SK-N-SH (cell line): ENCODE data around the gene RFNG. TPM values are rescaled to one million over a fixed set of nuclear protein-coding genes. Genes with fewer than 3 reads are reported as not detected.
A peak's percentile ranks its signal among the peaks of the same experiment; 100 is the strongest.

Experiments
- CTCF ChIA-PET: fragments of 300-600, 350-600 bp; formaldehyde crosslinking; extraction: SDS; loops from one replicate; lab custom pipeline; 2021; lab: Yijun Ruan, JAX
- POLR2A ChIA-PET: fragments of 350-600 bp; sonication (Branson Sonifier 250); formaldehyde crosslinking; extraction: SDS; loops from one replicate; lab custom pipeline; 2020; ENCODE audit warnings: antibody characterized with exemption, inconsistent platforms; lab: Yijun Ruan, JAX
- DNase-seq: peaks from one replicate; pipeline ENCODE4 v3.0.0; 2012
- H2AFZ ChIP-seq: fragments of 200-600 bp; sonication (generic); 2 replicates; pipeline ENCODE4 v1.8.1; 2016; ENCODE audit warnings: antibody characterized with exemption, mild to moderate bottlenecking, low read depth
- H3F3A ChIP-seq: fragments of 200-600 bp; sonication (generic); replicated peaks from 2 replicates; pipeline ENCODE3; 2016; ENCODE audit warnings: antibody characterized with exemption, mild to moderate bottlenecking; ENCODE audit not compliant: insufficient read depth
- H3K27ac ChIP-seq, 2 experiments: fragments of 200-500 bp in 1 of 2; fragments of 200-600 bp in 1 of 2; sonication (Bioruptor generic) in 1 of 2; sonication (generic), shearing (Covaris generic) in 1 of 2; 2 replicates each; pipeline versions ENCODE4 v1.5.1 to v1.6.1; 2014 to 2016; ENCODE audit warnings: low read depth in 2 of 2, inconsistent platforms in 1 of 2, low read length in 1 of 2, mild to moderate bottlenecking in 1 of 2, mixed read lengths in 1 of 2
- H3K27me3 ChIP-seq: fragments of 200-600 bp; sonication (generic), shearing (Covaris generic); 2 replicates; pipeline ENCODE4 v1.6.1; 2016; ENCODE audit warnings: mixed run types; ENCODE audit not compliant: insufficient read depth
- H3K36me3 ChIP-seq, 2 experiments: fragments of 200-500 bp in 1 of 2; fragments of 200-600 bp in 1 of 2; sonication (Bioruptor generic) in 1 of 2; sonication (generic) in 1 of 2; replicated peaks in 1 of 2; 2 replicates each; pipeline versions ENCODE3 to v1.5.1; 2014 to 2016; ENCODE audit warnings: low read length in 1 of 2, mild to moderate bottlenecking in 1 of 2; ENCODE audit not compliant: insufficient read depth in 2 of 2, control insufficient read depth in 1 of 2
- H3K4me1 ChIP-seq, 2 experiments: fragments of 200-500 bp in 1 of 2; fragments of 200-600 bp in 1 of 2; sonication (Bioruptor generic) in 1 of 2; sonication (generic), shearing (Covaris generic) in 1 of 2; 2 replicates each; pipeline versions ENCODE4 v1.5.1 to v1.6.1; 2014 to 2016; ENCODE audit warnings: low read depth in 1 of 2, low read length in 1 of 2, mixed run types in 1 of 2; ENCODE audit not compliant: insufficient read depth in 2 of 2, control insufficient read depth in 1 of 2
- H3K4me2 ChIP-seq: fragments of 200-600 bp; sonication (generic), shearing (Covaris generic); 2 replicates; pipeline ENCODE4 v1.6.1; 2017; ENCODE audit warnings: mixed run types
- H3K4me3 ChIP-seq, 2 experiments: fragments of 200-500 bp in 1 of 2; fragments of 200-600 bp in 1 of 2; sonication (Bioruptor generic) in 1 of 2; sonication (generic), shearing (Covaris generic) in 1 of 2; 2 replicates each; pipeline versions ENCODE4 v1.5.1 to v1.8.1; 2014 to 2016; ENCODE audit warnings: low read depth in 2 of 2, inconsistent platforms in 1 of 2, low read length in 1 of 2, mild to moderate bottlenecking in 1 of 2, mixed read lengths in 1 of 2, moderate library complexity in 1 of 2
- H3K79me2 ChIP-seq: fragments of 200-600 bp; sonication (generic); 2 replicates; pipeline ENCODE4 v1.8.1; 2017; ENCODE audit warnings: mild to moderate bottlenecking; ENCODE audit not compliant: insufficient read depth
- H3K9ac ChIP-seq: fragments of 200-600 bp; sonication (generic); 2 replicates; pipeline ENCODE4 v1.6.1; 2017; ENCODE audit warnings: mixed run types
- H3K9me2 ChIP-seq: fragments of 200-600 bp; sonication (generic); 2 replicates; pipeline ENCODE4 v1.6.1; 2017; ENCODE audit warnings: mixed run types
- H3K9me3 ChIP-seq: fragments of 200-600 bp; sonication (generic); 2 replicates; pipeline ENCODE4 v1.6.1; 2017; ENCODE audit warnings: mixed run types, mild to moderate bottlenecking, moderate library complexity
- H4K20me1 ChIP-seq: fragments of 200-600 bp; sonication (generic); 2 replicates; pipeline ENCODE4 v1.6.1; 2017; ENCODE audit warnings: mild to moderate bottlenecking, mixed run types; ENCODE audit not compliant: insufficient read depth
- CHD2 ChIP-seq: fragments of 150-350 bp; IDR thresholded peaks from 2 replicates; pipeline ENCODE4 v1.6.1; 2018; ENCODE audit warnings: low read length; ENCODE audit not compliant: partially characterized antibody
- ELF1 ChIP-seq: IDR thresholded peaks from 2 replicates; pipeline ENCODE4 v1.4.0; 2012
- EZH2phosphoT487 ChIP-seq: fragments of 200-600 bp; sonication (generic); IDR thresholded peaks from 2 replicates; pipeline ENCODE4 v1.6.1; 2017; ENCODE audit warnings: low read depth, mixed run types, mild to moderate bottlenecking, antibody characterized with exemption, moderate library complexity, borderline replicate concordance
- FOXM1 ChIP-seq: IDR thresholded peaks from 2 replicates; pipeline ENCODE4 v1.4.0; 2012; ENCODE audit warnings: low read depth, mild to moderate bottlenecking
- MXI1 ChIP-seq: IDR thresholded peaks from 2 replicates; pipeline ENCODE4 v1.6.1; 2012; ENCODE audit warnings: mild to moderate bottlenecking, low read depth, low read length, improper control_type of control experiment
- NRF1 ChIP-seq: IDR thresholded peaks from 2 replicates; pipeline ENCODE4 v1.6.1; 2012; ENCODE audit warnings: low read depth, mild to moderate bottlenecking, low read length
- PBX3 ChIP-seq: IDR thresholded peaks from 2 replicates; pipeline ENCODE4; 2012
- RFX5 ChIP-seq: IDR thresholded peaks from 2 replicates; pipeline ENCODE4 v1.6.1; 2012; ENCODE audit warnings: mild to moderate bottlenecking, improper control_type of control experiment, low read length
- SIN3A ChIP-seq: IDR thresholded peaks from 2 replicates; pipeline ENCODE4 v1.6.1; 2012; ENCODE audit warnings: low read depth, mild to moderate bottlenecking, low read length, moderate library complexity, borderline replicate concordance
- WGBS: methylation state at CpG from one replicate; pipeline ENCODE4 v1.1.6; 2017; ENCODE audit warnings: low lambda C conversion rate; 5-methylcytosine and 5-hydroxymethylcytosine counted together
- polyA plus RNA-seq, 3 experiments: library from polyadenylated mRNA; depleted of rRNA; stranded (reverse); fragments of >200 nt; gene quantifications; 2 replicates each; pipeline ENCODE4 v1.2.3, GENCODE V29; 2012
- TF ChIP-seq, protein P1 (sequence below): fragments of 200-600 bp; sonication (generic); IDR thresholded peaks from 2 replicates; pipeline ENCODE4 v1.6.1; 2017; ENCODE audit warnings: antibody characterized with exemption, mild to moderate bottlenecking, moderate library complexity
- TF ChIP-seq, protein P2 (sequence below): fragments of 150-350 bp; IDR thresholded peaks from 2 replicates; pipeline ENCODE4 v1.6.1; 2017; ENCODE audit warnings: antibody characterized with exemption, low read length, low read depth, borderline replicate concordance
- TF ChIP-seq, protein P3 (sequence below): IDR thresholded peaks from 2 replicates; pipeline ENCODE4 v1.4.0; 2012; ENCODE audit warnings: low read depth

The RFNG gene
- polyA plus RNA-seq, 1 of the 3 experiments (the other 2 are of a cell fraction) = 68.6 TPM

DNA sequence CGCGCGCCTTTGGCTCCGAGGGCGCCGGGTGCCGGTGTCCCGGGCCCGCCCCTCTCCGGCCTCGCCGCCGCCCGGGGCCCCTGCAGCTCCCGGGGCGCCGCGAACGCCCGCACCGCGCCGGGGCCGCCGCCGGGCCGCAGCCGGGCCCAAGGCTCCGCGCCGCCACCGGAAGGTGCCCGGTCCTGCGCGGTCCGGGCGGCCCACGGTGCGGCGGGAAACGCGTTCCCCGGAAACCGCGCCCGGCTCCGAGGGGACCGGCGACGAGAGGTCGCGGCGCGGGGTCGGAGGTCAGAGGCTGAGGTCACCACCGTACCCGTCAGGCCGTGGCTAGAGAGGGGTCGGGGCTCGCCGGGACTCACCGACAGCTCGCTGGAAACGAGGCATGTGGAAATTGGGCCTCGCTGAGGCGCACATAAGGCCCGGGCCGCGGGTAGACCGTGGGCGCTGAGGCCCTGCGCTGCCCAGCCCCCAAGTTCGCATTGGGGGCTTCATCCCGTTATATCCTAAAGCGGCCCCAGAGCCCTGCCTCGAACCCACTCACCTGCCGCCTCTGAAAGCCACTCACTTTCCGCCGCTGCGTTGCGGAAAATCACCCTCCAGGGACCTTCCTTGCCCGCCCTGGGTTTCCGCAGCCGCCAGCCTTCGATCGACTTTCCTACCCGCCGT, 14.2 kb upstream of the RFNG start, which contains the start of gene DUS1L (continued):
- no peak for TF ChIP-seq EZH2phosphoT487
- TF ChIP-seq ELF1 = 0 out of 2 replicates have a peak, but pooled peaks have one; percentile 48
- TF ChIP-seq, protein P1, sequence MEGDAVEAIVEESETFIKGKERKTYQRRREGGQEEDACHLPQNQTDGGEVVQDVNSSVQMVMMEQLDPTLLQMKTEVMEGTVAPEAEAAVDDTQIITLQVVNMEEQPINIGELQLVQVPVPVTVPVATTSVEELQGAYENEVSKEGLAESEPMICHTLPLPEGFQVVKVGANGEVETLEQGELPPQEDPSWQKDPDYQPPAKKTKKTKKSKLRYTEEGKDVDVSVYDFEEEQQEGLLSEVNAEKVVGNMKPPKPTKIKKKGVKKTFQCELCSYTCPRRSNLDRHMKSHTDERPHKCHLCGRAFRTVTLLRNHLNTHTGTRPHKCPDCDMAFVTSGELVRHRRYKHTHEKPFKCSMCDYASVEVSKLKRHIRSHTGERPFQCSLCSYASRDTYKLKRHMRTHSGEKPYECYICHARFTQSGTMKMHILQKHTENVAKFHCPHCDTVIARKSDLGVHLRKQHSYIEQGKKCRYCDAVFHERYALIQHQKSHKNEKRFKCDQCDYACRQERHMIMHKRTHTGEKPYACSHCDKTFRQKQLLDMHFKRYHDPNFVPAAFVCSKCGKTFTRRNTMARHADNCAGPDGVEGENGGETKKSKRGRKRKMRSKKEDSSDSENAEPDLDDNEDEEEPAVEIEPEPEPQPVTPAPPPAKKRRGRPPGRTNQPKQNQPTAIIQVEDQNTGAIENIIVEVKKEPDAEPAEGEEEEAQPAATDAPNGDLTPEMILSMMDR = no peak
- TF ChIP-seq, protein P2, sequence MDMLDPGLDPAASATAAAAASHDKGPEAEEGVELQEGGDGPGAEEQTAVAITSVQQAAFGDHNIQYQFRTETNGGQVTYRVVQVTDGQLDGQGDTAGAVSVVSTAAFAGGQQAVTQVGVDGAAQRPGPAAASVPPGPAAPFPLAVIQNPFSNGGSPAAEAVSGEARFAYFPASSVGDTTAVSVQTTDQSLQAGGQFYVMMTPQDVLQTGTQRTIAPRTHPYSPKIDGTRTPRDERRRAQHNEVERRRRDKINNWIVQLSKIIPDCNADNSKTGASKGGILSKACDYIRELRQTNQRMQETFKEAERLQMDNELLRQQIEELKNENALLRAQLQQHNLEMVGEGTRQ = no peak
- no peak for TF ChIP-seq NRF1
- peak; percentile 41; the same call in 1 of the 2 replicates for TF ChIP-seq PBX3

DNA sequence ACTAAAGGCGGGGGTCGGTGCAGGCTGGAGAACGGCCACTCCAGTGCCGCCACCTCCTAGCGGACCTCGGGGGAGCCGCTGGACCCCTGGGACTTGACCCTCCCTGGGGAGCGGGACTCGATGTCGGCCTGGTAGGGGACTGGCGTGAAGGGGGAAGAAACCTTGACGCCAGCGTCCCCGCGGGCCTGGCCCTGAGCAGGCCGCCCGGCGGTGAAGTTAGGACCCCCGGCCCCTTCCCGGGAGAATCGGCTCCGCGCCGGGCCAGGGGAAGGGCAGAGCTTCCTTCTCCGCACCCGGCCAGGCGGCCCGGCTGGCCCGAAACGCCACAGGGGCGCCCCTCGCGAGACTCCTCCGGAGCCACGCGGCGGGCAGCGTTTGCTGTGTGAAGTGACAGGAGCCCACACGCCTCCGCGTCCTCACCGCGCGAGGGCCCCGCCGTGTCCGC, 13.6 kb upstream of the RFNG start:
- CTCF ChIA-PET = interaction anchor here (0.7 to 8.0 kb wide), 7 partner anchors 9 to 90 kb away, joined by 3 to 47 read pairs (median 4); partner anchors contain the start of genes DCXR, GPS1, RAC3 and RFNG
- H3K27ac ChIP-seq = peak overlapping the region in 1 of 2 experiments; percentile 24; a peak in 1 of 4 replicates
- H3K27me3 ChIP-seq = no peaks in the 10 kb centered on the region
- POLR2A ChIA-PET = interaction anchor here (0.6 to 1.0 kb wide), 3 partner anchors 13 to 34 kb away, joined by 3 read pairs; partner anchors contain the start of gene DCXR
- H2AFZ ChIP-seq = no peak overlapping the region
- H3K4me3 ChIP-seq = peak overlapping the region; percentile 81 to 95
- no peaks in the 10 kb centered on the region for H4K20me1 ChIP-seq
- peak overlapping the region; percentile 100 for H3K4me2 ChIP-seq
- no peaks in the 10 kb centered on the region for H3K9me3 ChIP-seq
- DNase-seq = no peak
- peak overlapping the region; percentile 89 for H3K9ac ChIP-seq
- no peaks in the 10 kb centered on the region for H3K9me2 ChIP-seq
- 2% methylated on average over 18 of the region's 47 CpGs for WGBS
- H3K36me3 ChIP-seq = peaks cover 12 to 39% of the 10 kb centered on the region in 2 experiments
- peaks cover 12% of the 10 kb centered on the region for H3F3A ChIP-seq
- peaks cover 12 to 21% of the 10 kb centered on the region in 2 experiments; a peak in 2 of 4 replicates for H3K4me1 ChIP-seq
- no peak for TF ChIP-seq FOXM1
- no peak for TF ChIP-seq RFX5
- peak; percentile 90 for TF ChIP-seq MXI1
- 0 out of 2 replicates have a peak, but pooled peaks have one; percentile 56 for TF ChIP-seq SIN3A
- peak; percentile 71 for TF ChIP-seq CHD2
- TF ChIP-seq, protein P3, sequence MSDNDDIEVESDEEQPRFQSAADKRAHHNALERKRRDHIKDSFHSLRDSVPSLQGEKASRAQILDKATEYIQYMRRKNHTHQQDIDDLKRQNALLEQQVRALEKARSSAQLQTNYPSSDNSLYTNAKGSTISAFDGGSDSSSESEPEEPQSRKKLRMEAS = peak; percentile 38; the same call in 1 of the 2 replicates
- H3K79me2 ChIP-seq = peaks cover 26% of the 10 kb centered on the region
